LNCAP (cell line): ENCODE results near the gene TANC2.

Experiments
- CTCF ChIP-seq: fragments of 450-650 bp; IDR thresholded peaks from 2 replicates; pipeline ENCODE4 v1.5.1; 2017; ENCODE audit warnings: mild to moderate bottlenecking

Gene TANC2

GRCh38 chr17:62996221-62996620, 30.2 kb downstream of the TANC2 start:
- TF ChIP-seq CTCF, result no peak

GRCh38 chr17:62998166-62998565, 32.1 kb downstream of the TANC2 start:
- no peak for TF ChIP-seq CTCF

GRCh38 chr17:62998665-62999393, 32.8 kb downstream of the TANC2 start:
- TF ChIP-seq CTCF, result no peak

GRCh38 chr17:62999736-63000135, 33.7 kb downstream of the TANC2 start:
- TF ChIP-seq CTCF, result no peak

- no peak for TF ChIP-seq CTCF
Observed at GRCh38 chr17:63001689-63002394, 35.8 kb downstream of the TANC2 start.

- TF ChIP-seq CTCF, result no peak
Observed at GRCh38 chr17:63002625-63003024, 36.6 kb downstream of the TANC2 start.

GRCh38 chr17:63015824-63016223, 49.8 kb downstream of the TANC2 start:
- no peak for TF ChIP-seq CTCF
